ENCODE results near the gene TFPI2. TPM values are rescaled to one million over a fixed set of nuclear protein-coding genes. Genes with fewer than 3 reads are reported as not detected.
A peak's percentile ranks its signal among the peaks of the same experiment; 100 is the strongest.

The TFPI2 gene
- polyA plus RNA-seq (2013) = 13.2 and 14.0 TPM in 2 replicates

DNA sequence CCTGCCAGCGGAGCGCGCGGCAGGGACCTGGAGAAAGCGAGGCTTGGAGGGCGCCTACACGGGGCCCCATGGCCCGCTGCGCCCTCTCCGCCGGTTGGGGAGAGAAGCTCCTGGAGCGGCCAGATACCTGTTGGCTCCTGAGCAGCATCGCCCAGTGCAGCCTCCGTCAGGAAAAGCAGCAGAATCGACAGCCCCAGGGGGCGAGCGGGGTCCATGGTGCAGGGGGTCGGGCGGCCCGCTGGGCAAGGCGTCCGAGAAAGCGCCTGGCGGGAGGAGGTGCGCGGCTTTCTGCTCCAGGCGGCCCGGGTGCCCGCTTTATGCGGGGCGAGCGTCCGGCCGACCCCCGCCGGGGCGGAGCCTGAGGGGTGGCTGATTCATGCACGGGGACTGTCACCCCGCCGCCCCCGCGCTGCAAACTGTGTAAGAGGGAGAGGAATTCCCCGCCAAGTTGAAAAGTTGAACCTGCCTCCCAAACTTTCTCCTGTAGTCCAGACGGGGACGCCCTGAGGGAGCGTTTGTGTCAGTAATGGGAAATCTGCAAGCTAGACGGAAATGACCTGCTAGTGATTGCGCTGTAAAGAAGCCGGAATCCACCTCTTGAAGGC is at the start of gene TFPI2:
Gene TFPI2, minus strand, starts transcription at position 290 of the 605 bp plus-strand sequence. Its CDS starts 75 bp downstream, at position 215.
- Histone ChIP-seq H2BK12ac (ENCODE audit: low read length) (no peak within 1 kb of the TSS), H2AK5ac (ENCODE audit: low read length) (no peak within 1 kb of the TSS), H3K79me1 (ENCODE audit: low read length) (no peaks in the 10 kb centered on the region), H3K36me3 (ENCODE audit: control insufficient read depth in 1 of 2, insufficient read depth in 2 of 2, low read length in 2 of 2) (no peaks in the 10 kb centered on the region), H3K27me3 (ENCODE audit: insufficient read depth, low read length) (no peaks in the 10 kb centered on the region), H2AFZ (ENCODE audit: insufficient read depth, low read length, poor library complexity) (peak within 1 kb of the TSS; percentile 72), H3K18ac (ENCODE audit: low read length) (no peak within 1 kb of the TSS), H3K4ac (ENCODE audit: low read depth, low read length) (no peak within 1 kb of the TSS), H3K79me2 (ENCODE audit: control insufficient read depth, insufficient read depth, low read length, poor library complexity) (no peaks in the 10 kb centered on the region), H3K4me2 (ENCODE audit: low read length) (peak within 1 kb of the TSS; percentile 87), H3K27ac (ENCODE audit: low read depth, low read length) (no peak within 1 kb of the TSS), H2BK120ac (ENCODE audit: insufficient read depth, low read length, poor library complexity) (no peak within 1 kb of the TSS), H3K23ac (ENCODE audit: low read length) (no peak within 1 kb of the TSS), H3K14ac (ENCODE audit: low read length) (no peak within 1 kb of the TSS), H4K12ac (ENCODE audit: low read depth, low read length) (no peak within 1 kb of the TSS), H3K9ac (ENCODE audit: low read length) (peak within 1 kb of the TSS; percentile 54), H3K9me3 (ENCODE audit: insufficient read depth, low read depth, low read length) (no peaks in the 10 kb centered on the region), H3K4me3 (ENCODE audit: low read depth, low read length) (peak within 1 kb of the TSS; percentile 68), H4K91ac (ENCODE audit: low read depth, low read length) (no peak within 1 kb of the TSS), H4K8ac (ENCODE audit: low read depth, low read length) (no peak within 1 kb of the TSS), H3K4me1 (ENCODE audit: control insufficient read depth in 1 of 2, insufficient read depth in 2 of 2, low read length in 2 of 2) (no peaks in the 10 kb centered on the region), H2BK5ac (ENCODE audit: low read depth, low read length, poor library complexity) (no peak within 1 kb of the TSS)
- no CpG with 5 or more reads among the region's 49 CpGs for WGBS (ENCODE audit: extremely low coverage, insufficient coverage, insufficient read length)
- peak; percentile 92 to 94 for DNase-seq

- no peak overlapping the region for H2BK5ac ChIP-seq (ENCODE audit: low read depth, low read length, poor library complexity)
- no peak overlapping the region for H3K9ac ChIP-seq (ENCODE audit: low read length)
- H4K8ac ChIP-seq (ENCODE audit: low read depth, low read length) = no peak overlapping the region
- no peaks in the 10 kb centered on the region for H3K36me3 ChIP-seq (ENCODE audit: control insufficient read depth in 1 of 2, insufficient read depth in 2 of 2, low read length in 2 of 2)
- no peaks in the 10 kb centered on the region for H3K79me1 ChIP-seq (ENCODE audit: low read length)
- no peak overlapping the region for H3K18ac ChIP-seq (ENCODE audit: low read length)
- H4K91ac ChIP-seq (ENCODE audit: low read depth, low read length) = no peak overlapping the region
- H3K4me1 ChIP-seq (ENCODE audit: control insufficient read depth in 1 of 2, insufficient read depth in 2 of 2, low read length in 2 of 2) = no peaks in the 10 kb centered on the region
- no peak overlapping the region for H3K23ac ChIP-seq (ENCODE audit: low read length)
- H2AK5ac ChIP-seq (ENCODE audit: low read length) = no peak overlapping the region
- H3K27me3 ChIP-seq (ENCODE audit: insufficient read depth, low read length) = no peaks in the 10 kb centered on the region
- no peak overlapping the region for H2BK12ac ChIP-seq (ENCODE audit: low read length)
- no peak overlapping the region for H3K4ac ChIP-seq (ENCODE audit: low read depth, low read length)
- no peaks in the 10 kb centered on the region for H3K79me2 ChIP-seq (ENCODE audit: control insufficient read depth, insufficient read depth, low read length, poor library complexity)
- H2AFZ ChIP-seq (ENCODE audit: insufficient read depth, low read length, poor library complexity) = no peak overlapping the region
- no peak overlapping the region for H4K12ac ChIP-seq (ENCODE audit: low read depth, low read length)
- H3K4me2 ChIP-seq (ENCODE audit: low read length) = no peak overlapping the region
- H3K14ac ChIP-seq (ENCODE audit: low read length) = no peak overlapping the region
- no peak overlapping the region for H3K4me3 ChIP-seq (ENCODE audit: low read depth, low read length)
- no peak for DNase-seq
- no peak overlapping the region for H2BK120ac ChIP-seq (ENCODE audit: insufficient read depth, low read length, poor library complexity)
- no peak overlapping the region for H3K27ac ChIP-seq (ENCODE audit: low read depth, low read length)
- peaks cover 2% of the 10 kb centered on the region for H3K9me3 ChIP-seq (ENCODE audit: insufficient read depth, low read depth, low read length)
Measured at GRCh38 chr7:93938293-93938692, 47.7 kb upstream of the TFPI2 start.

DNA sequence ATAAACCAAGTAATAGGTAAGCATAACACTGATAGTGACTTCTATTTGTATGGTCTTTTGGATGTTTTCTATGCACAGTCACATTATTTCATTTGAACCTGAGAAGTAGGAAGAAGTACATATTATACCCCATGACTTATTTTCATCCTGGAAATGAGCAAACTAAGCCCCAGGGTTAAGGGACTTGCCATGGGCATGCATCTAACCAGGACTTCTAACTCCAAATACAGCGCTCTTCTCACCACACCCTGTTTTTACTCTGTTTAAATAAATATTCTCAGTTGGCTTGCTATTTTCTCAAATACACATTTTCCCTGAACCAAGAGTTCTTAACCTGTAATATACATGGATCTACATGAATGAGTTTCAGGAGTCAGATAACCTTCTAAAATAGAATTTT is 47.3 kb upstream of the TFPI2 start:
- H2AK5ac ChIP-seq (ENCODE audit: low read length) = no peak overlapping the region
- H4K8ac ChIP-seq (ENCODE audit: low read depth, low read length) = no peak overlapping the region
- no peak overlapping the region for H2AFZ ChIP-seq (ENCODE audit: insufficient read depth, low read length, poor library complexity)
- no peaks in the 10 kb centered on the region for H3K4me1 ChIP-seq (ENCODE audit: control insufficient read depth in 1 of 2, insufficient read depth in 2 of 2, low read length in 2 of 2)
- no peak overlapping the region for H2BK120ac ChIP-seq (ENCODE audit: insufficient read depth, low read length, poor library complexity)
- no peak overlapping the region for H3K27ac ChIP-seq (ENCODE audit: low read depth, low read length)
- no CpG with 5 or more reads among the region's 1 CpG for WGBS (ENCODE audit: extremely low coverage, insufficient coverage, insufficient read length)
- no peaks in the 10 kb centered on the region for H3K36me3 ChIP-seq (ENCODE audit: control insufficient read depth in 1 of 2, insufficient read depth in 2 of 2, low read length in 2 of 2)
- H3K18ac ChIP-seq (ENCODE audit: low read length) = no peak overlapping the region
- H3K27me3 ChIP-seq (ENCODE audit: insufficient read depth, low read length) = no peaks in the 10 kb centered on the region
- H3K4ac ChIP-seq (ENCODE audit: low read depth, low read length) = no peak overlapping the region
- no peak overlapping the region for H3K14ac ChIP-seq (ENCODE audit: low read length)
- DNase-seq = no peak
- H4K91ac ChIP-seq (ENCODE audit: low read depth, low read length) = no peak overlapping the region
- no peak overlapping the region for H2BK12ac ChIP-seq (ENCODE audit: low read length)
- H3K4me3 ChIP-seq (ENCODE audit: low read depth, low read length) = no peak overlapping the region
- H3K4me2 ChIP-seq (ENCODE audit: low read length) = no peak overlapping the region
- no peaks in the 10 kb centered on the region for H3K79me2 ChIP-seq (ENCODE audit: control insufficient read depth, insufficient read depth, low read length, poor library complexity)
- no peak overlapping the region for H4K12ac ChIP-seq (ENCODE audit: low read depth, low read length)
- H3K79me1 ChIP-seq (ENCODE audit: low read length) = no peaks in the 10 kb centered on the region
- H3K9me3 ChIP-seq (ENCODE audit: insufficient read depth, low read depth, low read length) = peaks cover 2% of the 10 kb centered on the region
- H3K23ac ChIP-seq (ENCODE audit: low read length) = no peak overlapping the region
- H2BK5ac ChIP-seq (ENCODE audit: low read depth, low read length, poor library complexity) = no peak overlapping the region
- H3K9ac ChIP-seq (ENCODE audit: low read length) = no peak overlapping the region

DNA sequence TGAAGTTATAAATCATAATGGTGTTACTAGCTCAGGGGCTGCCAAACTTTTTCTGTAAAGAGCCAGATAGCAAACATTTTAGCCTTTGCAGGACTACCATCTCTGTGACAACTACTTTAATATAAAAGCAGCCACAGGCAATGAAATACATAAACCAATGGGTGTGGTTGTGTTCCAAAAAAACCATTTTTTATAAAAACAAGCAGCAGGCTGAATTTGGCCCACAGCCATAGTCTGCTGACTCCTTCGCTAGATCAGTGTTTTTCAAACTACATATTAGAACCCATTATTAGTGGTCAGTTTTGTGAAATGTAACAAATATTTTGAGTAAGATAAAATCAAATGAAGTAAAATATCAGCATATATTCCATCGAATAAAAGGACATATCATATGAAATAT is 44.5 kb upstream of the TFPI2 start:
- H4K12ac ChIP-seq (ENCODE audit: low read depth, low read length) = no peak overlapping the region
- no peak overlapping the region for H3K4me3 ChIP-seq (ENCODE audit: low read depth, low read length)
- no peak overlapping the region for H2BK5ac ChIP-seq (ENCODE audit: low read depth, low read length, poor library complexity)

More for the DNA sequence above, 44.5 kb upstream of the TFPI2 start:
- Histone ChIP-seq H3K9ac (ENCODE audit: low read length) (no peak overlapping the region), H2AK5ac (ENCODE audit: low read length) (no peak overlapping the region), H2BK12ac (ENCODE audit: low read length) (no peak overlapping the region), H4K91ac (ENCODE audit: low read depth, low read length) (no peak overlapping the region), H3K27ac (ENCODE audit: low read depth, low read length) (no peak overlapping the region), H2BK120ac (ENCODE audit: insufficient read depth, low read length, poor library complexity) (no peak overlapping the region), H3K23ac (ENCODE audit: low read length) (no peak overlapping the region), H3K9me3 (ENCODE audit: insufficient read depth, low read depth, low read length) (peaks cover 2% of the 10 kb centered on the region), H3K4ac (ENCODE audit: low read depth, low read length) (no peak overlapping the region), H3K79me2 (ENCODE audit: control insufficient read depth, insufficient read depth, low read length, poor library complexity) (no peaks in the 10 kb centered on the region), H3K4me2 (ENCODE audit: low read length) (no peak overlapping the region), H3K27me3 (ENCODE audit: insufficient read depth, low read length) (no peaks in the 10 kb centered on the region), H3K36me3 (ENCODE audit: control insufficient read depth in 1 of 2, insufficient read depth in 2 of 2, low read length in 2 of 2) (no peaks in the 10 kb centered on the region), H3K14ac (ENCODE audit: low read length) (no peak overlapping the region), H2AFZ (ENCODE audit: insufficient read depth, low read length, poor library complexity) (no peak overlapping the region), H3K4me1 (ENCODE audit: control insufficient read depth in 1 of 2, insufficient read depth in 2 of 2, low read length in 2 of 2) (no peaks in the 10 kb centered on the region), H3K18ac (ENCODE audit: low read length) (no peak overlapping the region), H4K8ac (ENCODE audit: low read depth, low read length) (no peak overlapping the region), H3K79me1 (ENCODE audit: low read length) (no peaks in the 10 kb centered on the region)
- no CpG with 5 or more reads among the region's 2 CpGs for WGBS (ENCODE audit: extremely low coverage, insufficient coverage, insufficient read length)
- no peak for DNase-seq

Measured in trophoblast cell (in vitro differentiated cells and primary cell).